Measurements from ENCODE around the gene OCA2.
"Not testable (repeated sequence)": the region's sequence is repeated elsewhere in the genome, so short reads cannot be mapped to it uniquely, and the experiment has no call there.

OCA2 gene

DNA sequence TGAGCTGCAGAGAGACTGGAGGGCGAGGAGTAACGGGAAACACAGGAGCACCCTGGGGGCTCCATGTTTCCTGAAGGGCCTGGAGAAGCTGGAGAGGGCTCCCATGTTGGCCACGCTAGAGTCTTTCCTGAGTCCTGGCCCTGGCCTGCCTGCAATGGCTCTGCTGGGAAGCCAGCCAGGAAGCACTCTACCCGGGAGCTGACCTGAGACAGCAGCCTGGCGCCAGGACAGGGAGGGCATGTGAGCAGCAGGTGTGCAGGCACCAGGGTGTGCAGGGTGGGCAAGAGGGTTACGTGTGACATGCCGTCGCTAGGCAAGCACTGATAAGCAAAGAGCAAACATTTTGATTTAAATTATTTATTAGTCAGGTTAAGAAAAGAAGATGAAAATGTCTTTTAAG, 301.4 kb downstream of the OCA2 start:
- no peak for DNase-seq

- DNase-seq: no peak
These were observed 302.5 kb downstream of the OCA2 start for GRCh38 chr15:27796405-27797320.

DNA sequence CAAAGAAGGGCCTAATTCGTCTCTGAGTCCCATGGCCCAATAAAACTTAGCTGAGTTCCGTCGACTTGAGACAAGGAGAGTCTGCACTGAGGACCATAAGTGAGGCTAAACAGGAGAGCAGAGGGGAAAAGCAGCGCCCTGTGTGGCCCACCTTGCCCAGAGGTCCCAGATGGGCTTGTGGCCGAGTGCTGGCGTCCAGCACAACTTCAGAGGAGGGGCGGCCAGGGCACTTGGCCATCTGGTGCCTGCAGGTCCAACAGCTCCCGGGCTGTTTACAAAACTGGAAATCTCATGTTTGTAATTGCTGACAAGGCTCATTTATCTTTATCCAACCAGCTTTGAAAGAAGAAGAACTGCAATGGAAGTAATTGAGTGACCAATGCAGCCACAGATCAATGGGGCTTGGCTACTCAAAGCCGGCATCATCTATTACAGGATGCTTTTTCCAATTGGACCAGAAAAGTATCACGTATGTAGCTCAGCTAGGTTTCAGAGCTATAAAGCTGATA, 306.3 kb downstream of the OCA2 start:
- no peak for DNase-seq

GRCh38 chr15:27790270-27790669, 308.8 kb downstream of the OCA2 start:
- DNase-seq: no peak

- no peak for DNase-seq
These were observed 311.2 kb downstream of the OCA2 start for GRCh38 chr15:27787931-27788330.

DNA sequence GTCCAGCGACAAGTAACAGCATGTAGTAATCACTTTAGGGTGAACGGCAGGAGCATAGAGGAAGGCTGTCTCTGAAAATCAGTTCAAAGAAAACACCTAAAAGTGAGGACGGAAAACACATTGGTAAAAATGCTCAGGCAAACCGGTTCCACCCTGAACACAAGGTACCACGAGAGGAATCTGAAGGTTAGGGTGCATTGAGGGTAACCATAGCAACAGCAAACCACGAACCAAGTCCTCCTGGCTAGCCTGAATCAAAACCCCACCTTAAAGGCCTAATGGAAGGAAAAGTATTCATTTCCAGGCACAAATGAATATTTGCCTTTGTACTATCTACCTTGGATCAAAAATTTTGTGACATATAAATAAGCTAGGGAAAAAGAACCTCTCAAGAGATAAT, 315.0 kb downstream of the OCA2 start:
- DNase-seq: no peak

DNA sequence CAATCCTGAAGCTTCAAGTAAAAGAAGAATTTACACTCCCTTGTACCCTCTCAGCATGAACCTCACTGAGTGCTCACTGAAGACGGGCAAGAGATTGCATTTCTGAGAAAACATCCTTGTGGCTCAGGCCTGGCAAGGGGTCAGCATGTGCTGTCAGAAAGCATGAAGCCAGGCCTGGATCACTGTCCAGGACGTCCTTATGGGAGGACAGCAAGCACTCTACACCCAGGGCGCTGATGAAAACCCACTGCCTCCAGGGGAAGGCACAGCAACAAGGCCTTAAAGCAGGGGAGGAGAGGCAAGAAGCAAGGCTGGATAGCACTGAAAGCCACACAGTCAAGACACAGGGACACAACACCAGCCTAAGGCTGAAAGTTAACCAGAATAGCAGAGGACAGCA, 315.4 kb downstream of the OCA2 start:
- DNase-seq: no peak

GRCh38 chr15:27782125-27782524, 317.0 kb downstream of the OCA2 start:
- DNase-seq: no peak

DNA sequence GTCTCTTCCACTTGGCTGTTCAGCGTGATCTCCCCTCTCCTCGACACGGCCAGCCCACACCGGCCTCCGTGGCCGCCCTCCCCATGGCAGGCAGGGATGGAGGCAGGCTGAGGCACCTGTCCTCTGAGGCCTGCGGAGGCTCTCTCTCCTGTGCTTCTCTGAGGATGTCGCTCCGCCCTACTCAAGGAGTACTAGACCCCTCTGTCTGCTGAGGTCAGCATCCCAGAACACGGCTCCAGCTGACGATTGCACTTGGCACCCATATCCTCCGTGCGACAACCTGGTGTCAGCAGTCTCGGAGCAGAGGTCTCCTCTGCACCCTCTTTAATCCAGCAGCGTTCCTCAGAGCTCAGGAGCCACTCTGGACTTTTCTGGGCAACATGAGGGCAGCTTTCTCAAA, 322.6 kb downstream of the OCA2 start:
- no peak for DNase-seq

DNA sequence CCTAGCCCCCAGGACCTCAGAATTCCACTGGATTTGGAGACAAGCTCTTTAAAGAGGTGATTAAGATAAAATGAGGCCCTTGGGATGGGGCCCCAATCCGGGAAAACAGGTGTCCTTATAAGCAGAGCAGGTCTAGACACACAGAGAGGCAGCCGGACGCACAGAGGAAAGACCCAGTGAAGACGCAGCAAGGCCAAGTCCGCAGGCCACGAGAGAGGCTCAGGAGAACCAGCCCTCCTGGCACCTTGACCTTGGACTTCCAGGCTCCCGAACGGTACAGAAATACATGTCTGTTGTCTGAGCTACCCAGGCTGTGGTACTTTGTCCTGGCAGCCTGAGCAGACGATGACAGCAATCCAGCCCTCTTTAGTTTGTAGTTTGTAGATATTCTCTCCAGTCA, 324.5 kb downstream of the OCA2 start:
- DNase-seq: no peak

GRCh38 chr15:27774191-27774590, 324.9 kb downstream of the OCA2 start:
- DNase-seq: no peak

DNA sequence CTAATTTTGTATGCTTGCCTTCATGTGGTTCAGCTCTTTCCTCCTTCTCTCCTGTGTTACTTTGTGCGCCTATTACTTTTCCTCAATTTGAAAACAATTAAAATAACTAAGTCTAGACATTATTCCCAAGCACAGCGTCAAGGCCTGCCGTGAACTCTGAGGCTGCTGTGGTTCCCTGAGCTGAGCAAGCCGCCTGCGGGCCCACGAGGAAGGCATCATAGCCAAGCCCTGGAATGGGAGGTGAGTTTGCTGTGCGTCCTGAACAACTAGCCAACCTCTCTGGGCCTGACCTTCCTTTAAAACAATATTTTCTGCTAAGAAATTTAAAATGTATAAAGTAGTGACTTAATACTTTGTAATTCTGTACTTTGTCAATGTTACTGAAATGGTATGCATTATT, 327.2 kb downstream of the OCA2 start:
- no peak for DNase-seq

GRCh38 chr15:27770769-27771554, 328.2 kb downstream of the OCA2 start:
- DNase-seq: no peak

- DNase-seq: no peak
These were observed 329.0 kb downstream of the OCA2 start for GRCh38 chr15:27770086-27770607.

DNA sequence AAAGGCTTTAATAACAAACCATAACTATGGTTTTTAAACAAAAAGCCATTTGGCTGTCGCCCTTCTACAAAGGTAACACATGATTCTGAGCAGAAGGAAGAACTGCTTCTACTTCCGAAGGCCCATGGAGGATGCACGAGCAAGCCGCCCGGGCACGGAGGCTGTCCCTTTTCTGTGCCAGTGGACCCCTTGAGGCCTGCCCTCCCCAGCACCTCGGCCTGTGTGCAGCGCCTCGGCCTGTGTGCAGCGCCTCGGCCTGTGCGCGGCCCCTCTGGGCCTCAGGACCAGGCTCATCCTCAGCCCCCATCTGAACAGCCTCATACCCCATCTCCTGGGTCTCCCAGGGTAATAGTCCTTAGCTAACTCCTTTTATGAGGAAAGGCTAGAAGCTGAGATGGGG, 329.5 kb downstream of the OCA2 start:
- no peak for DNase-seq

GRCh38 chr15:27768732-27769475, 330.2 kb downstream of the OCA2 start:
- DNase-seq: no peak

GRCh38 chr15:27767918-27768640, 331.0 kb downstream of the OCA2 start:
- no peak for DNase-seq

GRCh38 chr15:27767430-27767829, 331.7 kb downstream of the OCA2 start:
- DNase-seq: not testable (repeated sequence)

DNA sequence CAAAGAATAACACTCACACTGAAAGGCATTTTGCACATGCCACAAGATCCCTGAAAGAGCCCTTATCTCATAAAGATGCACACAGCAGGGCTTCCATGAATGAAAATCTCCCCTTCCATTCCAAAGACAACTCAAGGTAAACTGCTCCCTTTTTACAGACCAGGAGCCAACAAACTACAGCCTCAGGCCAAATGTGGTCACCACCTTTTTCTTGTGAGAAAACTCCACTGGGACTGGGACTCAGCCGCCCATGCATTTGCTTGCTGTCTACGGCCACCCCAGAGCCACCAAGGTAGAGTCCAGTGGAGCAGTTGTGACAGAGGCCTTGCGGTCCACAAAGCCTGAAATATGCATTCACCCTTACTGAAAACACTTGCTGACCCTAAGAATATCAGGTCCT, 334.8 kb downstream of the OCA2 start:
- DNase-seq: no peak

- DNase-seq: no peak
These were observed 335.6 kb downstream of the OCA2 start for GRCh38 chr15:27763514-27763913.

- DNase-seq: no peak
These were observed 336.6 kb downstream of the OCA2 start for GRCh38 chr15:27762471-27762870.

DNA sequence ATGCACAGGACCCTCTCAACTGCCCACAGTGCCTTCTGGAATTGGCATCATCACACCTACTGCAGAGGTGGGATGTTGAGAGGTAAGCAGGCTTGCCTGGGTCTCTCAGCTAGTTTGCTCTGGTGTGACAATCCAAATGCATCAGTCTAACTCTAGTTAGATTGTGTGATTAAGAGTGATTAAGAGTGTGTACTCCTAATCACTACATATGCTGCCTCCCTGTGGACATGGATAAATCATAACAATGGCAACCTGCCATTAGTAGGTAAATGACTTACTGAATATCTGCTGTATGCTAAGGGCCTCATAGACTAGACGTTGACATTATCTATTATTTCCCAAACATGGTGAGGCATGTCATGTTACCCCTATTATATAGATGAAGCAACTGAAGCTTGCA, 342.1 kb downstream of the OCA2 start:
- no peak for DNase-seq
